Myocyte (in vitro differentiated cells): ENCODE measurements around the gene CCDC184. TPM values are rescaled to one million over a fixed set of nuclear protein-coding genes. Genes with fewer than 3 reads are reported as not detected.
"Not testable (repeated sequence)": the region's sequence is repeated elsewhere in the genome, so short reads cannot be mapped to it uniquely, and the experiment has no call there.

Experiments
- DNase-seq: peaks from one replicate; pipeline ENCODE4 v3.0.0-alpha.2; 2012; ENCODE audit warnings: low read depth
- polyA plus RNA-seq: library from polyadenylated mRNA; unstranded; fragments of >200 nt; gene quantifications from one replicate; pipeline ENCODE4 v1.2.1, GENCODE V29; 2012; ENCODE audit warnings: missing spikeins
- total RNA-seq: library from RNA; depleted of rRNA; stranded (reverse); fragments of >200 nt; gene quantifications from 2 replicates; pipeline ENCODE4 v1.2.3, GENCODE V29; 2014

Gene CCDC184
- total RNA-seq = 0.08 and 0.31 TPM in 2 replicates
- polyA plus RNA-seq = not detected

GRCh38 chr12:48183091-48183875 lies at the start of gene CCDC184:
Gene CCDC184 (plus strand): TSS chr12:48183644. CDS start chr12:48184123, 479 bp downstream.
- DNase-seq = peak; percentile 71

GRCh38 chr12:48135027-48135426 lies 48.4 kb upstream of the CCDC184 start:
- DNase-seq = no peak

GRCh38 chr12:48142818-48143674 lies 40.4 kb upstream of the CCDC184 start:
- peak; percentile 45 for DNase-seq

GRCh38 chr12:48143898-48144297 lies 39.5 kb upstream of the CCDC184 start:
- DNase-seq = no peak

- DNase-seq = no peak
These were observed 37.5 kb upstream of the CCDC184 start for GRCh38 chr12:48145981-48146380.

- no peak for DNase-seq
These were observed 32.2 kb upstream of the CCDC184 start for GRCh38 chr12:48151103-48151771.

- DNase-seq = not testable (repeated sequence)
These were observed 27.7 kb upstream of the CCDC184 start for GRCh38 chr12:48155786-48156185.

- no peak for DNase-seq
These were observed 26.8 kb upstream of the CCDC184 start for GRCh38 chr12:48156652-48157017.

GRCh38 chr12:48157018-48157888 lies 26.2 kb upstream of the CCDC184 start, which contains the start of gene ASB8:
Gene ASB8 (minus strand): TSS chr12:48157515. CDS start chr12:48153496, 4,019 bp downstream.
- DNase-seq = peak; percentile 98

- no peak for DNase-seq
These were observed 25.5 kb upstream of the CCDC184 start for GRCh38 chr12:48157889-48158370.

GRCh38 chr12:48160046-48160445 lies 23.4 kb upstream of the CCDC184 start:
- DNase-seq = no peak

GRCh38 chr12:48160807-48161206 lies 22.6 kb upstream of the CCDC184 start:
- DNase-seq = no peak

- DNase-seq = no peak
These were observed 20.2 kb upstream of the CCDC184 start for GRCh38 chr12:48163150-48163747.

GRCh38 chr12:48164451-48164850 lies 19.0 kb upstream of the CCDC184 start:
- no peak for DNase-seq

- DNase-seq = peak; percentile 63
These were observed 18.1 kb upstream of the CCDC184 start for GRCh38 chr12:48165089-48165981.

- DNase-seq = no peak
These were observed 14.4 kb upstream of the CCDC184 start for GRCh38 chr12:48169011-48169410.

- DNase-seq = no peak
These were observed 7.6 kb upstream of the CCDC184 start for GRCh38 chr12:48175613-48176416.

GRCh38 chr12:48176417-48176751 lies 7.1 kb upstream of the CCDC184 start:
- peak; percentile 32 for DNase-seq
